Stimulated activated CD4-positive, alpha-beta T cell treated with anti-CD3 and anti-CD28 coated beads, Interleukin-4, amount 100 ng/mL, for 4 hours (primary cell): Measurements from ENCODE around the gene ZNF670.
"Not testable (repeated sequence)": the region's sequence is repeated elsewhere in the genome, so short reads cannot be mapped to it uniquely, and the experiment has no call there.

Source experiments
- DNase-seq, 2 experiments: peaks; one replicate each; pipeline ENCODE4 v3.0.0-alpha.2; 2020

The ZNF670 gene

DNA sequence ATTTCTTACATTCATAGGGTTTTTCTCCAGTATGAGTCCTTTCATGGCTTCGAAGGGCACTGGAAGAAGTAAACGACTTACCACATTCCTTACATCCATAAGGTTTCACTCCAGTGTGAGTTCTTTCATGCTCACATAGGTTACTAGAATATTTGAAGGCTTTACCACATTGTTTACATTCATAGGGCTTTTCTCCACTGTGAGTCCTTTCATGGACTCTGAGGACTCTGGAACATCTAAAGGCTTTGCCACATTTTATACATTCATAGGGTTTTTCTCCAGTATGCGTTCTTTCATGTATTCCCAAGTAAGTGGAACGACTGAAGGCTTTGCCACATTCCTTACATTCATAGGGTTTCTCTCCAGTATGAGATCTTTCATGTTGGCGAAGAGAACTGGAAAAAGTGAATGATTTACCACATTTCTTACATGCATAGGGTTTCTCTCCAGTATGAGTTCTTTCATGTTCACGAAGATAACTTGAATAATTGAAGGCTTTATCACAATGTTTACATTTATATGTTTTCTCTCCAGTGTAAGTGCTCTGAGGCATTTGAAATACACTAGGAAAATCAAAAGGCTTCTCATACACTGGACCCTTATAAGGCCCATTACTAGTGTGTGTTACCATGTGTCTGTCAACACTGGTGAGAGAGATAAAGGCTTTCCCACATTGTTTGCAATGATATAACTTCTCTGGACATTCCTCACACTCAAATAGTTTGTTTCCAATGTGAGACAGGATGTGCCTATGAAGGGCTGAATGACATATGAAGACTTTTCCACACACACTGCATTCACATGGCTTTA lies 40.9 kb downstream of the ZNF670 start:
- DNase-seq, result no peak

DNA sequence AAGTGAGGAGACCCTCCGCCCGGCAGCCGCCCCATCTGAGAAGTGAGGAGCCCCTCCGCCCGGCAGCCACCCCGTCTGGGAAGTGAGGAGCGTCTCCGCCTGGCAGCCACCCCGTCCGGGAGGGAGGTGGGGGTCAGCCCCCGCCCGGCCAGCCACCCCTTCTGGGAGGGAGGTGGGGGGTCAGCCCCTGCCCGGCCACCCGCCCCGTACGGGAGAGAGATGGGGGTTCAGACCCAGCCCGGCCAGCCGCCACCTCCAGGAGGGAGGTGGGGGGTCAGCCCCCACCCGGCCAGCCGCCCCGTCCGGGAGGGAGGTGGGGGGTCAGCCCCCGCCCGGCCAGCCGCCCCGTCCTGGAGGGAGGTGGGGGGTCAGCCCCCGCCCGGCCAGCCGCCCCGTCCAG lies 46.3 kb downstream of the ZNF670 start:
- DNase-seq, result not testable (repeated sequence)
